SJSA1 (cell line): ENCODE results near the gene APOL5. TPM values are rescaled to one million over a fixed set of nuclear protein-coding genes. Genes with fewer than 3 reads are reported as not detected.

Source experiments
- DNase-seq, 2 experiments: peaks; one replicate each; pipeline ENCODE4 v3.0.0-alpha.2; 2015 to 2020; ENCODE audit warnings: low spot score in 2 of 2, low read depth in 1 of 2
- H3K27ac ChIP-seq: fragments of 250-450 bp; sonication (Bioruptor Pico); 2 replicates; pipeline ENCODE4 v1.5.1; 2020; ENCODE audit warnings: mild to moderate bottlenecking, moderate library complexity
- H3K27me3 ChIP-seq: fragments of 250-450 bp; sonication (Bioruptor Pico); replicated peaks from 2 replicates; pipeline ENCODE4 v1.5.1; 2020; ENCODE audit warnings: mild to moderate bottlenecking, moderate library complexity
- H3K36me3 ChIP-seq: fragments of 250-450 bp; sonication (Bioruptor Pico); 2 replicates; pipeline ENCODE4 v1.5.1; 2020; ENCODE audit warnings: mild to moderate bottlenecking
- H3K4me1 ChIP-seq: fragments of 250-450 bp; sonication (Bioruptor Pico); replicated peaks from 2 replicates; pipeline ENCODE4 v1.6.1; 2021; ENCODE audit warnings: mild to moderate bottlenecking
- H3K4me3 ChIP-seq: fragments of 250-450 bp; sonication (Bioruptor Pico); 2 replicates; pipeline ENCODE4 v1.5.1; 2020; ENCODE audit warnings: mild to moderate bottlenecking
- H3K9me3 ChIP-seq: fragments of 250-450 bp; sonication (Bioruptor Pico); replicated peaks from 2 replicates; pipeline ENCODE4 v1.5.1; 2020; ENCODE audit warnings: mild to moderate bottlenecking
- total RNA-seq: library from RNA; depleted of rRNA; stranded (reverse); fragments of >200 nt; shearing (Covaris generic); gene quantifications from 2 replicates; pipeline ENCODE4 v1.2.3, GENCODE V29; 2014; rRNA removed

The APOL5 gene
- total RNA-seq, 1 experiment from 2014 or later = not detected

- H3K27ac ChIP-seq = no peak overlapping the region
- no peaks in the 10 kb centered on the region for H3K4me1 ChIP-seq
- H3K4me3 ChIP-seq = no peak overlapping the region
- no peaks in the 10 kb centered on the region for H3K27me3 ChIP-seq
- no peak for DNase-seq
- no peaks in the 10 kb centered on the region for H3K9me3 ChIP-seq
- H3K36me3 ChIP-seq = peaks cover 70% of the 10 kb centered on the region
Observed at GRCh38 chr22:35758394-35758793, 40.7 kb downstream of the APOL5 start.

DNA sequence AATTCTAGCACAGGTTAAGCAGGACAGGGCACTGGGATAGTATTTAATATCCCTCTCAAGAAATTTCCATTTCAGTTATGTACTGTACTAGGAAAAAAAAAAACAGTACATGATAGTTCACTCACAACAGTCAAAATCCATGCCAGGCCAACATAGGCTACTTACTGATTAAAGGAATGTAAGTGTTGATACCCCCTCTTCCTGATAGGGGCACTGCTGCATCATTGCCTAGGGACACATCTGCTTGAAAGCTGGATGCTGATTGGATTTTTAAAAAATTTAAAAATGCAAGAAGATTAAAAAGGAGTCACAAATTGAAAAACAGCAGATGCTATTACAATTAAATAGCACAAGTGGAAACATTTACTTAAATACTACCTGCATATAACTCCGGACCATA, 43.4 kb downstream of the APOL5 start:
- no peak overlapping the region for H3K27ac ChIP-seq
- no peak for DNase-seq
- H3K27me3 ChIP-seq = no peaks in the 10 kb centered on the region
- no peaks in the 10 kb centered on the region for H3K9me3 ChIP-seq
- H3K36me3 ChIP-seq = peaks cover 73% of the 10 kb centered on the region
- no peak overlapping the region for H3K4me3 ChIP-seq
- H3K4me1 ChIP-seq = no peaks in the 10 kb centered on the region

GRCh38 chr22:35766654-35767580, 49.2 kb downstream of the APOL5 start:
- H3K27me3 ChIP-seq = no peaks in the 10 kb centered on the region
- no peak overlapping the region for H3K27ac ChIP-seq
- no peak overlapping the region for H3K4me3 ChIP-seq
- no peaks in the 10 kb centered on the region for H3K9me3 ChIP-seq
- DNase-seq = no peak
- H3K36me3 ChIP-seq = peaks cover 41% of the 10 kb centered on the region
- H3K4me1 ChIP-seq = no peaks in the 10 kb centered on the region

- no peaks in the 10 kb centered on the region for H3K9me3 ChIP-seq
- no peak overlapping the region for H3K27ac ChIP-seq
- peaks cover 29% of the 10 kb centered on the region for H3K36me3 ChIP-seq
- H3K4me1 ChIP-seq = no peaks in the 10 kb centered on the region
- H3K27me3 ChIP-seq = no peaks in the 10 kb centered on the region
- no peak for DNase-seq
- no peak overlapping the region for H3K4me3 ChIP-seq
Observed at GRCh38 chr22:35769974-35770373, 52.3 kb downstream of the APOL5 start.

- Histone ChIP-seq H3K4me1 (peaks cover 28% of the 10 kb centered on the region), H3K4me3 (no peak overlapping the region), H3K36me3 (peaks cover 12% of the 10 kb centered on the region), H3K27me3 (no peaks in the 10 kb centered on the region), H3K27ac (no peak overlapping the region), H3K9me3 (no peaks in the 10 kb centered on the region)
- no peak for DNase-seq
Observed at GRCh38 chr22:35775339-35775738, 57.7 kb downstream of the APOL5 start.

- H3K27ac ChIP-seq = peak overlapping the region; percentile 91
- H3K9me3 ChIP-seq = no peaks in the 10 kb centered on the region
- peak in 1 of 2 experiments; percentile 70 for DNase-seq
- H3K4me3 ChIP-seq = no peak overlapping the region
- H3K27me3 ChIP-seq = no peaks in the 10 kb centered on the region
- peaks cover 27% of the 10 kb centered on the region for H3K36me3 ChIP-seq
- peaks cover 28% of the 10 kb centered on the region for H3K4me1 ChIP-seq
Observed at GRCh38 chr22:35777335-35777975, 59.8 kb downstream of the APOL5 start.

Other genes starting within 250 kb of the APOL5 start
- not detected in 2 replicates for gene RASD2, start 177.0 kb upstream of the APOL5 start, total RNA-seq
- gene MB, start 100.5 kb upstream of the APOL5 start, total RNA-seq = not detected in 2 replicates
- gene APOL6, start 69.4 kb upstream of the APOL5 start, total RNA-seq = 14.0 and 22.6 TPM in 2 replicates